ENCODE measurements around the gene TNFRSF14. TPM values are rescaled to one million over a fixed set of nuclear protein-coding genes. Genes with fewer than 3 reads are reported as not detected.

Gene TNFRSF14
- total and polyA plus RNA-seq, 2 donors (not counting 1 experiment from before 2014, with no cell fraction given): 239 to 427 TPM

DNA sequence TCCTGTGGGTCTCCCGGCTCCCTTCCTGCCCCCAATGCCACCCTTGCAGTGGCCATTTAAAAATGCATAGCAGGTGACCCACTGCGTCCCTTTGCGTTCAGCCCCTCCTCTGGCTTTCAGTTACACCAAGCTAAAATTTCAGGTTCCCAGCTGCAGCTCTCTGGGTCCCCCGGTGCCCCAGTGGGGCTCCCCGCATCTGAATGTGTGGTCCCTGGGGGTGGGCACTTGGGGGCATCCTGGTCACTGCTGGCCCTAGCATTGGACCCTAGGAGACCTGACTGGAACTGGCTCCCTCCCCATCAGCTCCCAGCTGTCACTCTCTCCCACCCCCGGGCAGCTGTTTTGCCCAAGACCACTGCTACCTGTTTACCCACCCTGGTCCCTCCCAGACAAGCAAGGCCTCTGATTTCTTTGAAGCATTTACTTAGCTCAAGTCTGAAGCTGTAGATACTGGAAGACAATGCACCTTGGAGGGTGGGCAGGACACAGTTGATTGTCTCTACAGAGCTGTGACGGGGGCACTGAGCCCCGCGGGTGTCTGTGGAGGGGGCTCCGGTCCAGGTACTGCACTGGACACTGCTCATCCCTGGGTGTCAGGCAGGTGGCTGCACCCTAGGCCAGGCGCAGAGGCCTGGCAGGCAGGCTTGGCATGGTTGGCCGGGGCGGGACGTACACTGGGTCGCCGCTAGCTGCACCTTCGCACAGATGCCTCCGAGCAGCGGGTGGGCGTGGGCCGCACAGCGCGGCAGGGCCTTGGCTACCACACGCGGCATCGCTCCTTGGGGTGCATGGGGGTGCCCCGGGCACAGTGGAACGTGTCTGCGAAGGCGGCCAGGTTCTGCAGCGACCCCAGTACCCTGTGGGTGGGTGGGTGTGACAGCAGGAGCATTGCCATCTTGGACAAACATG is 34.3 kb downstream of the TNFRSF14 start:
- H3K4me1 ChIP-seq (ENCODE audit: control insufficient read depth in 2 of 2, insufficient read depth in 2 of 2, low read length in 2 of 2): peaks cover 8 to 17% of the 10 kb centered on the region in 2 donors
- H3K79me2 ChIP-seq (ENCODE audit: control insufficient read depth, insufficient read depth, low read length): peaks cover 9% of the 10 kb centered on the region
- H3K9me3 ChIP-seq (ENCODE audit: control extremely low read depth in 1 of 3, control insufficient read depth in 2 of 3, insufficient read depth in 1 of 3, low read length in 2 of 3): no peaks in the 10 kb centered on the region
- no peak overlapping the region for H3K9ac ChIP-seq (ENCODE audit: low read length)
- 98% methylated on average over 26 of the region's 31 CpGs for WGBS (ENCODE audit: insufficient coverage)
- no peak for ATAC-seq (ENCODE audit: low read depth)
- Mint-ChIP-seq H3K9me3 (ENCODE audit: insufficient read depth) (no peaks in the 10 kb centered on the region), H3K27me3 (no peaks in the 10 kb centered on the region), H3K27ac (no peak overlapping the region), H3K4me1 (peaks cover 10% of the 10 kb centered on the region), H3K4me3 (no peak overlapping the region)
- no peak overlapping the region for H2AFZ ChIP-seq (ENCODE audit: insufficient read depth, low read depth, low read length, poor library complexity, severe bottlenecking)
- no peak overlapping the region for H3K27ac ChIP-seq (ENCODE audit: low read length in 2 of 2)
- no peak overlapping the region for H3K4me3 ChIP-seq (ENCODE audit: control extremely low read depth in 1 of 5, extremely low read depth in 1 of 5, insufficient read depth in 1 of 5, low read depth in 2 of 5, low read length in 4 of 5)
- no peak for DNase-seq
- ChIA-PET CTCF (interaction anchor here (1.0 kb wide), 1 partner anchor 13 kb away, joined by 3 read pairs; no protein-coding TSS in a partner anchor), POLR2A (no interaction called here)
- intact Hi-C loops (cut with micrococcal nuclease): no loop called here
- H3K27me3 ChIP-seq (replicated peaks in 1 of 4; ENCODE audit: control extremely low read depth in 1 of 4, control insufficient read depth in 3 of 4, insufficient read depth in 4 of 4, low read length in 3 of 4): peaks cover 0 to 8% (median 0%) of the 10 kb centered on the region in 4 experiments
- peaks cover 0 to 3% of the 10 kb centered on the region in 2 experiments for H3K36me3 ChIP-seq (replicated peaks in 1 of 2; ENCODE audit: control extremely low read depth in 1 of 2, control insufficient read depth in 1 of 2, extremely low read depth in 1 of 2, insufficient read depth in 2 of 2, low read length in 1 of 2)
- no peak overlapping the region for H3K4me2 ChIP-seq (replicated peaks; ENCODE audit: low read depth, low read length, poor library complexity, severe bottlenecking)
- TF ChIP-seq EZH2 (IDR thresholded peaks at IDR 0.05; ENCODE audit: borderline replicate concordance, insufficient read depth, low read depth, low read length, poor library complexity, severe bottlenecking) (no peak), CTCF (IDR thresholded peaks at IDR 0.05) (no peak)
- no peaks in the 10 kb centered on the region for H4K20me1 ChIP-seq (ENCODE audit: control insufficient read depth, insufficient read depth, low read length, poor library complexity, severe bottlenecking)

GRCh38 chr1:2591233-2591580 is 35.0 kb downstream of the TNFRSF14 start:
- TF ChIP-seq CTCF (IDR thresholded peaks at IDR 0.05): no peak
- no peak for ATAC-seq (ENCODE audit: low read depth)
- H3K4me1 Mint-ChIP-seq: peaks cover 9% of the 10 kb centered on the region
- Histone ChIP-seq H3K36me3 (replicated peaks in 1 of 2; ENCODE audit: control extremely low read depth in 1 of 2, control insufficient read depth in 1 of 2, extremely low read depth in 1 of 2, insufficient read depth in 2 of 2, low read length in 1 of 2) (peaks cover 0 to 3% of the 10 kb centered on the region in 2 experiments), H3K4me3 (ENCODE audit: control extremely low read depth in 1 of 5, extremely low read depth in 1 of 5, insufficient read depth in 1 of 5, low read depth in 2 of 5, low read length in 4 of 5) (no peak overlapping the region), H3K9ac (ENCODE audit: low read length) (no peak overlapping the region), H3K9me3 (ENCODE audit: control extremely low read depth in 1 of 3, control insufficient read depth in 2 of 3, insufficient read depth in 1 of 3, low read length in 2 of 3) (no peaks in the 10 kb centered on the region), H3K79me2 (ENCODE audit: control insufficient read depth, insufficient read depth, low read length) (peaks cover 9% of the 10 kb centered on the region), H3K4me1 (ENCODE audit: control insufficient read depth in 2 of 2, insufficient read depth in 2 of 2, low read length in 2 of 2) (peaks cover 8 to 15% of the 10 kb centered on the region in 2 donors), H2AFZ (ENCODE audit: insufficient read depth, low read depth, low read length, poor library complexity, severe bottlenecking) (no peak overlapping the region), H4K20me1 (ENCODE audit: control insufficient read depth, insufficient read depth, low read length, poor library complexity, severe bottlenecking) (no peaks in the 10 kb centered on the region), H3K4me2 (replicated peaks; ENCODE audit: low read depth, low read length, poor library complexity, severe bottlenecking) (no peak overlapping the region), H3K27ac (ENCODE audit: low read length in 2 of 2) (no peak overlapping the region), H3K27me3 (replicated peaks in 1 of 4; ENCODE audit: control extremely low read depth in 1 of 4, control insufficient read depth in 3 of 4, insufficient read depth in 4 of 4, low read length in 3 of 4) (peaks cover 0 to 8% (median 0%) of the 10 kb centered on the region in 4 experiments)
- ChIA-PET CTCF (interaction anchor here (1.0 kb wide), 1 partner anchor 13 kb away, joined by 3 read pairs; no protein-coding TSS in a partner anchor), POLR2A (no interaction called here)
- H3K9me3 Mint-ChIP-seq (ENCODE audit: insufficient read depth): no peaks in the 10 kb centered on the region
- intact Hi-C loops (cut with micrococcal nuclease): no loop called here
- no peak for DNase-seq
- H3K4me3 Mint-ChIP-seq: no peak overlapping the region
- WGBS (ENCODE audit: insufficient coverage): 96% methylated on average over 2 of the region's 5 CpGs
- no peak overlapping the region for H3K27ac Mint-ChIP-seq
- no peaks in the 10 kb centered on the region for H3K27me3 Mint-ChIP-seq

Measured in B cell (primary cell).